T follicular helper cell (primary cell): ENCODE data around the gene BEST2.

Experiments used
- DNase-seq: peaks from one replicate; pipeline ENCODE4 v3.0.0-alpha.2; 2020; ENCODE audit warnings: low read depth

BEST2 gene

DNA sequence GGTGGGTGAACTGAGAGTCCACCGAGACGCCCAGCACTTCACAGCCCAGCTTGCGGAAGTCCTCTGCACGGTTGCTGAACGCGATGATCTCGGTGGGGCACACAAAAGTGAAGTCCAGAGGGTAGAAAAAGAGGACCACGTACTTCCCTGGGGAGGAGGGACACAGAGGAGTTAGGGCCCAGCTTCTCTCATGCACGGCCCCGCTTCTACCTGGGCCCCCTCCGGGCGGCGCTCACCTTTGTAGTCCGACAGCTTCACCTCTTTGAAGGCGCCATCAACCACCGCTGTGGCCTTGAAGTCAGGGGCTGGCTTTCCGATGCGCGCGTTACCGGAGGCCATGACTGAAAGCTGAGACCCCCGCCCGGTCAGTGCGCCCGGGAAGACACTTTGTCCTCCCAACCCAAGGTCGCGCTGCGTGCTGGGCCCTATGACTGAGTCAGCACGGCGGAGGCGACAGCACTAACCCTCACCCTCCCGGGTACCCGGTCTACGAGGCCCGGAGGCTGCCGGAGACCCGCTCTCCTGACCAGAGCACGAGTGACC lies 49.4 kb downstream of the BEST2 start:
- no peak for DNase-seq

GRCh38 chr19:12801466-12802266 lies 50.1 kb downstream of the BEST2 start, which contains the start of the genes PRDX2 and THSD8:
PRDX2 (minus strand) TSS chr19:12801800; CDS start chr19:12801261, 539 bp downstream.
THSD8 (plus strand) TSS chr19:12802069; CDS start chr19:12802072, 3 bp downstream.
- no peak for DNase-seq

DNA sequence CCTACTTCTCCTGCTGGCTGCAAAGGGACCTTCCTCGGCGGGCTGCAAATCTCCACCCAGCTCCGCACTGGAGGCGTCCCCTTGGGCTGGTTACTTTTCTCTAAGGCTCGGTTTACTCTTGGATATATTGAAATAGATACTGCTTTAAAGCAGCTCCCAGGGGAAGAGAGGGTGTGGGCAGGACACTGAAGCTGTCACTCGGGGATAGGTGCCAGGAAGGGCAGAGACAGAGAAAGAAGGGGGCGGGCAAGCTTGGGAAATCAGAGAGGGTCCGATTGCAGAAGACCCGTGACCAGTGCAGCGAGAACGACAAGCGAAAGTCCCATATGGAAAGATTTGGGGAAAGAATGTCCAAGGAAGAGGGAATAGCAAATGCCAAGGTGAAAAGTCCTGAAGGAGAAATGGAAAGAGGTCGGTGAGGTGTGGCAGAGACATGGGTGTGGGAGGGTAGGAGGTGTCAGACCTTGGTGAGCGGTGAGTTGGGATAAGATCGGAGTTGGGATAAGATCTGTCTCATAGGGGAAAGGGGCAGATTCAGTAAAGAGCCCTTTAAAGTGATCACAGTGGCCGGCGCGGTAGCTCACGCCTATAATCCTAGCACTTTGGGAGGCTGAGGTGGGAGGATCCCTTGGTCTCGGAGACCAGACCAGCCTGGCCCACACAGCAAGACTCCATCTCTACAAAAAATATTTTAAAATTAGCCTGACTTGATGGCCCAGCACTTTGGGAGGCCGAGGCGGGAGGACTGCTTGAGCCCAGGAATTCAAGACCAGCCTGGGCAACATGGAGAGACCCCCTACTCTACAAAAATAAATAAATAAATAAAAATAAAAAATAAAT lies 50.9 kb downstream of the BEST2 start:
- DNase-seq = no peak

DNA sequence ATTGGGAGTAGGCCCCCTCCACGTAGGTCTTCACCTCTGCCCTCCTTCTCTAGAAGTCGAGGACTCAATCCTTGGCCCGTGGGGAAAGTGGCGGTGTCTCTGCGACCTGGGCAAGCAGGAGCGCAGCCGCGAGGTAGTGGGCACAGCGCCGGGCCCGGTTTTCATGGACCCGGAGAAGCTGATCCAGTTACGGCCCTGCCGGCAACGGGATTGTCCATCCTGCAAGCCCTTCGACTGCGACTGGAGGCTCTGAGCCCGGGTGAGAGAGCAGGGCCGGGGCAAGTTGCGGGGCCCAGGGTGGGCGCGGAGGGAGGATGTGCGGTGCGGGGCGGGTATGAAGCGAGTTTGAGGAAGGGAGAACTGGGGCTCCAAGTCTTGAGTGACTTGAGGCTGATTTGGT lies 52.5 kb downstream of the BEST2 start:
- DNase-seq = no peak

- peak; percentile 80 for DNase-seq
These were observed 54.9 kb downstream of the BEST2 start, which contains the start of gene RNASEH2A for GRCh38 chr19:12806242-12807081. RNASEH2A (plus strand) TSS chr19:12806584; CDS start chr19:12806674, 90 bp downstream.
